ENCODE data around the gene NPLOC4. TPM values are rescaled to one million over a fixed set of nuclear protein-coding genes. Genes with fewer than 3 reads are reported as not detected.

Gene NPLOC4
- total and polyA plus RNA-seq, 2 of the 13 experiments (the other 11 are each of a cell fraction or from before 2014, with no cell fraction given) = 57.0 to 97.0 TPM

GRCh38 chr17:81552244-81553017 is 84.5 kb downstream of the NPLOC4 start, which contains the start of gene FAAP100 (continued):
- TF ChIP-seq PAXIP1 (CRISPR knock-in tag; conservative IDR thresholded peaks at IDR 0.05) = 0 out of 2 replicates have a peak, but pooled peaks have one; percentile 39
- TF ChIP-seq HMG20B (CRISPR knock-in tag; conservative IDR thresholded peaks at IDR 0.05) = no peak
- no peak for TF ChIP-seq SRSF4 (IDR thresholded peaks at IDR 0.05; ENCODE audit: low read depth, low read length, poor library complexity, severe bottlenecking)
- peak; percentile 66 for TF ChIP-seq ZFP36L1 (CRISPR knock-in tag; IDR thresholded peaks at IDR 0.05)
- TF ChIP-seq HOXA5 (CRISPR knock-in tag; IDR thresholded peaks at IDR 0.05) = 0 out of 2 replicates have a peak, but pooled peaks have one; percentile 46
- TF ChIP-seq ZNF747 (CRISPR knock-in tag; IDR thresholded peaks at IDR 0.05; ENCODE audit: borderline replicate concordance) = peak; percentile 75; the same call in 1 of the 2 replicates
- peak; percentile 89; the same call in 2 of the 3 replicates for TF ChIP-seq MXI1 (IDR thresholded peaks at IDR 0.05; ENCODE audit: borderline replicate concordance, low read depth, low read length)
- peak; percentile 87 for TF ChIP-seq ZNF501 (CRISPR knock-in tag; IDR thresholded peaks at IDR 0.05)
- peak; percentile 85 for TF ChIP-seq ZNF607 (CRISPR knock-in tag; IDR thresholded peaks at IDR 0.05; ENCODE audit: borderline replicate concordance)
- TF ChIP-seq ZNF691 (CRISPR knock-in tag; IDR thresholded peaks at IDR 0.05; ENCODE audit: borderline replicate concordance, low read depth) = peak; percentile 30; the same call in 1 of the 2 replicates
- 0 out of 2 replicates have a peak, but pooled peaks have one; percentile 40 for TF ChIP-seq ZNF317 (CRISPR knock-in tag; IDR thresholded peaks at IDR 0.05)
- TF ChIP-seq TCF7L2 (IDR thresholded peaks at IDR 0.05; ENCODE audit: low read depth, low read length) = no peak
- no peak; the same call in 1 of the 2 replicates for TF ChIP-seq SKIL (CRISPR knock-in tag; IDR thresholded peaks at IDR 0.05; ENCODE audit: borderline replicate concordance)
- no peak for TF ChIP-seq SIN3B (IDR thresholded peaks at IDR 0.05; ENCODE audit: low read length)
- TF ChIP-seq ZNF329 (CRISPR knock-in tag; IDR thresholded peaks at IDR 0.05; ENCODE audit: low read depth) = peak; percentile 82; the same call in 1 of the 2 replicates
- TF ChIP-seq NKX3-1 (CRISPR knock-in tag; IDR thresholded peaks at IDR 0.05) = no peak
- peak; percentile 42; the same call in 1 of the 2 replicates for TF ChIP-seq REPIN1 (CRISPR knock-in tag; IDR thresholded peaks at IDR 0.05; ENCODE audit: borderline replicate concordance, low read depth)
- peak; percentile 57 for TF ChIP-seq ZNF800 (CRISPR knock-in tag; IDR thresholded peaks at IDR 0.05)

Measured in HepG2 (cell line).